GM12872 (cell line): ENCODE results near the gene B4GALNT4.

Experiments used
- CTCF ChIP-seq: IDR thresholded peaks from 3 replicates; pipeline ENCODE4 v1.5.1; 2011; ENCODE audit warnings: low read depth, mild to moderate bottlenecking, low read length, moderate library complexity; ENCODE audit not compliant: insufficient read depth

B4GALNT4 gene

GRCh38 chr11:370070-370941, 1.0 kb downstream of the B4GALNT4 start:
- no peak for TF ChIP-seq CTCF

- no peak for TF ChIP-seq CTCF
Observed at GRCh38 chr11:371051-371450, 1.8 kb downstream of the B4GALNT4 start.

- TF ChIP-seq CTCF: no peak
Observed at GRCh38 chr11:371716-372590, 2.7 kb downstream of the B4GALNT4 start.

GRCh38 chr11:372809-373715, 3.8 kb downstream of the B4GALNT4 start:
- TF ChIP-seq CTCF: no peak

GRCh38 chr11:373716-374551, 4.6 kb downstream of the B4GALNT4 start:
- TF ChIP-seq CTCF: no peak

- no peak for TF ChIP-seq CTCF
Observed at GRCh38 chr11:375065-376025, 6.0 kb downstream of the B4GALNT4 start.
